Neural crest cell (in vitro differentiated cells): ENCODE measurements around the gene PRKCA. TPM values are rescaled to one million over a fixed set of nuclear protein-coding genes. Genes with fewer than 3 reads are reported as not detected.

Experiments
- DNase-seq: peaks from one replicate; pipeline ENCODE4 v3.0.0; 2021; ENCODE audit warnings: low read depth, mixed read lengths, low spot score
- H3K27ac Mint-ChIP-seq: one replicate; pipeline ENCODE4 v1.8.0; 2021; ENCODE audit warnings: mild to moderate bottlenecking, mixed read lengths; ENCODE audit not compliant: unreplicated experiment
- H3K27me3 Mint-ChIP-seq: 2 replicates; pipeline ENCODE4 v1.8.0; 2021; ENCODE audit warnings: low read depth, mild to moderate bottlenecking, mixed read lengths
- H3K36me3 Mint-ChIP-seq: 2 replicates; pipeline ENCODE4 v1.8.0; 2021; ENCODE audit warnings: low read depth, mild to moderate bottlenecking, mixed read lengths
- H3K4me1 Mint-ChIP-seq: 2 replicates; pipeline ENCODE4 v1.8.0; 2021; ENCODE audit warnings: mixed read lengths
- H3K4me3 Mint-ChIP-seq: one replicate; pipeline ENCODE4 v1.8.0; 2021; ENCODE audit warnings: mild to moderate bottlenecking, mixed read lengths
- H3K9me3 Mint-ChIP-seq: 2 replicates; pipeline ENCODE4 v1.8.0; 2021; ENCODE audit warnings: mixed read lengths
- CTCF ChIP-seq: fragments of 200-600 bp; sonication (generic); conservative IDR thresholded peaks from 2 replicates; pipeline ENCODE4 v1.5.0; 2021; ENCODE audit warnings: antibody characterized with exemption, mild to moderate bottlenecking
- microRNA-seq: library from miRNA; unstranded; fragments of <30 nt; microRNA quantifications from one replicate; pipeline ENCODE4, GENCODE V29; 2020
- total RNA-seq: library from RNA; stranded (reverse); gene quantifications from 2 replicates; pipeline ENCODE4 v1.2.1, GENCODE V29; 2021

The PRKCA gene
- total RNA-seq, 1 donor from 2014 or later, result 22.7 TPM

DNA sequence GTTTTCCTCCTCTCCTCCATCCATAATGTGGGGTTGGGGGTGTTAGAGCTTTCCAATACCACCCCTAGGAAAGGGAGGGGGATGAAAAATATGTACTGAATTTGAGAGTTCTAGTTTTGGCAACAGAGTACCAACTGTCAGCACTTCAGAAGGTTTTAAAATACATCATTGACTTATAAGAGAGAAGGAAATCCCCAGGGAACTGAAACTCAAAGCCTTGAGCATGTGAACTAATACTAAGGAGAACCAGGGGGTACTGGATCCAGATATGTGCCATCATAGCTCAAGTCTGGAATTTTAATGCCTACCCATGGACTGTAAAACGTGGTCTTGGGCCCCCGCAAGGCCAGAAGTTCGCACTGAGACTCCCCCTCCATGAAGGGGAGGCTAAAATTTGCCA, 548.3 kb downstream of the PRKCA start:
- H3K4me1 Mint-ChIP-seq, result peaks cover 15% of the 10 kb centered on the region
- no peak for TF ChIP-seq CTCF
- no peak overlapping the region for H3K4me3 Mint-ChIP-seq
- no peak for DNase-seq
- peaks cover 3% of the 10 kb centered on the region for H3K36me3 Mint-ChIP-seq
- peaks cover 14% of the 10 kb centered on the region for H3K9me3 Mint-ChIP-seq
- peaks cover 8% of the 10 kb centered on the region for H3K27me3 Mint-ChIP-seq
- peak overlapping the region; percentile 32 for H3K27ac Mint-ChIP-seq

DNA sequence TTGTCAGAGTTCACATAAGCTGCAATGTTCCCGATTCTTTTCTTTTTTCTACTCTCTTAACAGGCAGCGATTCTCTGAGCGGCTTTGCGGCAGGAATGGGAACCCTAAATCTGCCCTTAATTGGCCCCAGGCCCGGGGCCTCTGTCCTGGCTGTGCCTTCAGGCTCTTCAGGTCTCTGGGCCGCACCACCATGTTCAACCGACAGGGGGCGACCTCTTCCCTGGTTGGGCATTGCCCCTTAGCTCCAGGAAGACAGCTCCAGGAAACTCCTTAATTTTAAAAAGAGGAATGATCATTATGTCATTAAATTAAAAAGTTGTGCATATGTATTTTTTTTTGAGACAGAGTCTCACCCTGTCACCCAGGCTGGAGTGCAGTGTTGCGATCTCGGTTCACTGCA, 552.8 kb downstream of the PRKCA start:
- Mint-ChIP-seq H3K9me3 (peaks cover 7% of the 10 kb centered on the region), H3K36me3 (peaks cover 3% of the 10 kb centered on the region), H3K4me1 (peaks cover 7% of the 10 kb centered on the region), H3K4me3 (no peak overlapping the region), H3K27ac (no peak overlapping the region), H3K27me3 (no peaks in the 10 kb centered on the region)
- TF ChIP-seq CTCF, result peak; percentile 43
- DNase-seq, result no peak

GRCh38 chr17:66858226-66859083, 556.0 kb downstream of the PRKCA start:
- TF ChIP-seq CTCF, result no peak
- peaks cover under 1% of the 10 kb centered on the region for H3K27me3 Mint-ChIP-seq
- DNase-seq, result no peak
- H3K27ac Mint-ChIP-seq, result no peak overlapping the region
- H3K4me3 Mint-ChIP-seq, result no peak overlapping the region
- peaks cover 7% of the 10 kb centered on the region for H3K9me3 Mint-ChIP-seq
- no peaks in the 10 kb centered on the region for H3K4me1 Mint-ChIP-seq
- peaks cover 3% of the 10 kb centered on the region for H3K36me3 Mint-ChIP-seq

GRCh38 chr17:66859353-66859752, 556.9 kb downstream of the PRKCA start:
- H3K27ac Mint-ChIP-seq, result no peak overlapping the region
- TF ChIP-seq CTCF, result no peak
- H3K27me3 Mint-ChIP-seq, result peaks cover 6% of the 10 kb centered on the region
- no peak for DNase-seq
- peaks cover 7% of the 10 kb centered on the region for H3K9me3 Mint-ChIP-seq
- H3K4me3 Mint-ChIP-seq, result no peak overlapping the region
- H3K36me3 Mint-ChIP-seq, result no peaks in the 10 kb centered on the region
- H3K4me1 Mint-ChIP-seq, result no peaks in the 10 kb centered on the region

DNA sequence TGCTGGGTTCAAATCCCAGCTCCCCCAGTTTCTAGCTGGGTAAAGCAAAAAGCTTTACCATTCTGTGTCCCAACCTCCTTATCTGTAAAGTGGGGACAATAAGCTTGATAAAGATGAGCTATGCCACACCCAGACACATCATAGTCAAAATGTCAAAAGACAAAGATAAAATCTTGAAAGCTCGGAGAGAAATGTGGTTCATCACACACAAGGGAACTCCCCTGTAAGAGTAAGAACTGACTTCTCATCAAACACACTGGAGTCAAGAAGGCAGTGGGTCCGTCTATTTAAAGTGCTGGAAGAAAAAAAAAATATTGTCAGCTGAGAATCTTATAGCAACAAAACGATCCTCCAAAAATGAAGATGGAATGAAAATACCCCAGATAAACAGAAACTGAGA, 557.8 kb downstream of the PRKCA start:
- DNase-seq, result no peak
- H3K9me3 Mint-ChIP-seq, result no peaks in the 10 kb centered on the region
- no peaks in the 10 kb centered on the region for H3K4me1 Mint-ChIP-seq
- no peak for TF ChIP-seq CTCF
- no peak overlapping the region for H3K27ac Mint-ChIP-seq
- H3K27me3 Mint-ChIP-seq, result peaks cover 6% of the 10 kb centered on the region
- no peaks in the 10 kb centered on the region for H3K36me3 Mint-ChIP-seq
- no peak overlapping the region for H3K4me3 Mint-ChIP-seq

Small RNA genes within 50 kb of the gene (microRNA-seq; reads per million reads assigned to microRNA genes)
- not detected for gene MIR634

Other genes with a start within 250 kb of the PRKCA start
- gene CEP112, start 110.5 kb upstream of the PRKCA start, total RNA-seq, result 24.5 and 26.6 TPM in 2 replicates
- gene APOH, start 73.2 kb upstream of the PRKCA start, total RNA-seq, result not detected in 2 replicates